Activated naive CD4-positive, alpha-beta T cell treated with anti-CD3 and anti-CD28 coated beads, Interleukin-2, amount 50 U/mL, for 16 hours (primary cell): ENCODE data around the gene HMBS.

Experiments
- DNase-seq: peaks from one replicate; pipeline ENCODE4 v3.0.0-alpha.2; 2020

The HMBS gene

DNA sequence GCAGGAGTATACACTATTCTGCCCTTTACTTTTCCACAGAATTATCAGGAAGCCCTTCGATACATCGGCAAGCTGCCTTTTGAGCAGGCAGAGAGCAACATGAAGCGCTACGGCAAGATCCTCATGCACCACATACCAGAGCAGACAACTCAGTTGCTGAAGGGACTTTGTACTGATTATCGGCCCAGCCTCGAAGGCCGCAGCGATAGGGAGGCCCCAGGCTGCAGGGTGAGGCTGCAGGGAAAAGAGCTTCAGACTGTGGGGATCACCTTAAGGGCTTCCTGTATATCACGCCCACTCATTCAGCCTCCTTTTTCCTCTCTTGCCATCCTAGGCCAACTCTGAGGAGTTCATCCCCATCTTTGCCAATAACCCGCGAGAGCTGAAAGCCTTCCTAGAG lies 6.8 kb upstream of the HMBS start:
- no peak for DNase-seq

DNA sequence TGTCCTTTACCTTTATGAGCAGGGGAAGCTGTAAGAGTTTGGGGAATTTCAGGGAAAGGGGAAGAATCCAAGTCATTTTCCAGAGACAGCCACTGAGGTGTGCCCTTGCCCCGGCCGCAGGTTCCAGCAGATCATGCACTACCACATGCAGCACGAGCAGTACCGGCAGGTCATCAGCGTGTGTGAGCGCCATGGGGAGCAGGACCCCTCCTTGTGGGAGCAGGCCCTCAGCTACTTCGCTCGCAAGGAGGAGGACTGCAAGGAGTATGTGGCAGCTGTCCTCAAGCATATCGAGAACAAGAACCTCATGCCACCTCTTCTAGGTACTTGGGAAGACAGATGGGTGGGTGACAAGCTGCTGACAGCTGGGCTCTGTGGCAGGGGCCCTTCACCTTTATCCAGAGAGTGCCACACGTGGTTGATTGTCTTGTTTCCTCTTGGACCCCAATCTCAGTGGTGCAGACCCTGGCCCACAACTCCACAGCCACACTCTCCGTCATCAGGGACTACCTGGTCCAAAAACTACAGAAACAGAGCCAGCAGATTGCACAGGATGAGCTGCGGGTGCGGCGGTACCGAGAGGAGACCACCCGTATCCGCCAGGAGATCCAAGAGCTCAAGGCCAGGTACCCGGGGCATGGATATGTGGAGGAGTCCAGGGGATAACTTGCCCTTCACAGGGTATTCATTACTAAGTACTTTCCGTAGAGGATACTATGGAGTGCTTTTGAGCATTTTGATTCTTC lies 5.8 kb upstream of the HMBS start:
- DNase-seq, result no peak

DNA sequence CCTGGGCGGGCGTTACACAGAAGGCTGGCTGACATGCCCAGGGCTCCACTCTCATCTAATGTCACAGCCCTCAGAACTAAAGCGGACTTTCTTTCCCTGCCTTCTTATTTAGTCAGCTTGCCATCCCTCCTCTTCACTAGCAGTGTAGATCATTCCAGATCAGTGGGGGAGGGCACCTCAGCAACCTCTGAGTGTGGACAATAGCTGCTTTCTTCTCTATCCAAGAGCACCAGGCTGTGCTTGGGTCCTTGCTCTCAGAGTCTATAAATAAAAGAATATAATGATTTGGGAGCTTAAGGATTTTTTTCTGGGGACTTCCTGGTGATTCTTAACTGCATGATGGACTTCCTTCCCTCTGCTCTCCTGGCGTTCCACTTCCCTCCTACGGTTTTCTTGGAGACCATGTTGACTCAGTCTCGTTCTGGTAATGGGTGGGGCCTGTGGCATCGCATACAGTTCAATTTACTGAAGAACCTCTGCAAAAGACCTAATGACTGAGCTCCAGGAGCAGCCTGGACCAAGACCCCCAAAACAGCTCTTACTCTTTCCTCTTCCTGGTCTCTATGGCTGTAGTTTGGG lies 2.9 kb upstream of the HMBS start:
- DNase-seq, result no peak

DNA sequence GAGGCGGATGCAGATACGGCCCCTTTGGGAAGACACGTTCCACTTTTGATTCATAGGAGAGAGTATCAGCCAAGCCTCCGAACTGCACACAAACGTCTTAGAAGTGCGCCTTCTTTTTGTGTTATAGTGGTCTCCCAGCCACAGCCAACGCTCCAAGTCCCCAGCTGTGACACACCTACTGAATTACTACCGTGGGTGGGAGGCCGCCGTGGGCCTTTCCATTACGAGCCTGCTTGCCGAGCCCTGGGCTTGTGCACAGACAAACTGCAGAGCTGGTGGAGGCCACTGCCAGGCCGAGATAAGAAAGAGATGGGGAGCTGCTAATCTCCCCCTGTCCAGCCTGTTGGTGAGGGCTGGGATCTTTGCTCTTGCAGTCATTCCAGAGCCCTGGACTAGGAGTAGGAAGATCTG lies 761 bp downstream of the HMBS start:
- DNase-seq, result peak; percentile 41

DNA sequence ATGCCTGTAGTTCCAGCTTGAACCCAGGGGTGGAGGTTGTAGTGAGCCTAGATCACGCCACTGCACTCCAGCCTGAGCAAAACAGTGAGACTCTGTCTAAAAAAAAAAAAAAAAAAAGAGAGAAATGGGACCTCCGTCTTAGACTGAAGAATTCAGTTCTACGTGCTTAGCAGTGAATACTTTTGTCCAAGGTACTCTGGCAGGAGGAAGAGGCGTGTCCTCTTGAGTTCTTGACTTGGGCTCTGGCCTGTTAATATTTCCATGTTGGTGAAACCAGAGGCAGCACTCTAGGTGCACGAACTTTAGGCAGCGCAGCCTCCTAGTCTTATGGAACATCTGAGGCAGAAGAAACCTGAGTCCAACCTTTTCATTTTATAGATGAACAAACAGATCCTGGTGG lies 2.4 kb downstream of the HMBS start:
- no peak for DNase-seq

DNA sequence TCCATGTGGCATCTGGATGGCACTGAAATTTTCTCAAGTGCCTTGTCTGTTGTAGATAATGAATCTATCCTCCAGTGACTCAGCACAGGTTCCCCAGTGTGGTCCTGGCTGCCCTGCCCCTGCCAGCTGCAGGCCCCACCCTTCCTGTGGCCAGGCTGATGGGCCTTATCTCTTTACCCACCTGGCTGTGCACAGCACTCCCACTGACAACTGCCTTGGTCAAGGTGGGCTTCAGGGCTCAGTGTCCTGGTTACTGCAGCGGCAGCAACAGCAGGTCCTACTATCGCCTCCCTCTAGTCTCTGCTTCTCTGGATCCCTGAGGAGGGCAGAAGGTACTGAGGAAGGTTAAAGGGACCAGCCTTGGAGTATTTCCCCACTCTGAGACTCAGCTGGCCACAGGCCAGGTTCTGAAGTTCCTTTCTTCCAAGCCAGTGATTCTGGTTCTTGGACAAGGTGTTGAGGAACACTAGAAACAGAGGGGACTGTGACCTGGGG lies 3.1 kb downstream of the HMBS start:
- DNase-seq, result no peak

DNA sequence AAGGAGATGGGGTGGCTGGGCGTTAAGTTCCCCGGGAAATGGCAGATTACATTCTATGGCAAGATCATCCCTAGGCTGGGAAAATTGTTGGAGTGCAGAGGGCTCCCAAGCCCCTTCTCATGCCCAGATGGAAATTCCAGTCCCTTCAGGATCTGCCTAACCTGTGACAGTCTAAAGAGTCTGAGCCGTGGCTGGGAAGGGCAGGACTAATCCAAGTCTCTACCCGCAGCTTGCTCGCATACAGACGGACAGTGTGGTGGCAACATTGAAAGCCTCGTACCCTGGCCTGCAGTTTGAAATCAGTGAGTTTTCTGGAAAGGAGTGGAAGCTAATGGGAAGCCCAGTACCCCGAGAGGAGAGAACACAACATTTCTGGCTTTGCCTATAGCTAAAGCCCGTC lies 3.7 kb downstream of the HMBS start:
- DNase-seq, result no peak

DNA sequence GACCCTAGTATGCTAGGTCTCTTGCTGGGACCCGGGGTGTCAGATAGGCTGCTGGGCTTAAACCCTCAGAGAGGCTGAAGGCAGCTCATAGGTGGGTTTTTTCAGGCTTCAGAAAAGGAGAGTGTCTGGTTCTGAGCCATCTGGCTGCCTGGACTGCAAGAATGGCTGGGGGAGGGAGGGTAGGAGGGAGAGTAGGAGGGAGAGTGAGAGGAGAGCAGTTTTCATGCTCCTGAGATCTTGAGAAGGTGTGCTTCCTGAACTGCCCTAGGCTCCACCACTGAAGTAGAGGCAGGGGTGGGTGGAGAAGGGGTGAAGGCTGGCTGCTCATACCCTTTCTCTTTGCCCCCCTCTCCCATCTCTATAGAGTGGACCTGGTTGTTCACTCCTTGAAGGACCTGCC lies 4.6 kb downstream of the HMBS start:
- DNase-seq, result no peak

DNA sequence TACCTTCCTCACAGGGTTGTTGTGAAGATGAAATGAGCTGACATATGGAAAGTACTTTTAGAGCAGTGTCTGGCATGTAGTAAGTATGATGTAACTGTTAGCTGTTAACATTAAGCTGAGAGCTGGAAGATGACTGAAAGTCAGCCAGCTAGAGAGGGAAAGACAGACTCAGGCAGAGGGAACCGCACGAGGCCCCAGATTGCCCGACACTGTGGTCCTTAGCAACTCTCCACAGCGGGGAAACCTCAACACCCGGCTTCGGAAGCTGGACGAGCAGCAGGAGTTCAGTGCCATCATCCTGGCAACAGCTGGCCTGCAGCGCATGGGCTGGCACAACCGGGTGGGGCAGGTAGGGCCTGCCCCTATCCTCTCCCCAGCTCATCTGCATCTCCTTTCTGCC lies 6.5 kb downstream of the HMBS start:
- DNase-seq, result no peak

DNA sequence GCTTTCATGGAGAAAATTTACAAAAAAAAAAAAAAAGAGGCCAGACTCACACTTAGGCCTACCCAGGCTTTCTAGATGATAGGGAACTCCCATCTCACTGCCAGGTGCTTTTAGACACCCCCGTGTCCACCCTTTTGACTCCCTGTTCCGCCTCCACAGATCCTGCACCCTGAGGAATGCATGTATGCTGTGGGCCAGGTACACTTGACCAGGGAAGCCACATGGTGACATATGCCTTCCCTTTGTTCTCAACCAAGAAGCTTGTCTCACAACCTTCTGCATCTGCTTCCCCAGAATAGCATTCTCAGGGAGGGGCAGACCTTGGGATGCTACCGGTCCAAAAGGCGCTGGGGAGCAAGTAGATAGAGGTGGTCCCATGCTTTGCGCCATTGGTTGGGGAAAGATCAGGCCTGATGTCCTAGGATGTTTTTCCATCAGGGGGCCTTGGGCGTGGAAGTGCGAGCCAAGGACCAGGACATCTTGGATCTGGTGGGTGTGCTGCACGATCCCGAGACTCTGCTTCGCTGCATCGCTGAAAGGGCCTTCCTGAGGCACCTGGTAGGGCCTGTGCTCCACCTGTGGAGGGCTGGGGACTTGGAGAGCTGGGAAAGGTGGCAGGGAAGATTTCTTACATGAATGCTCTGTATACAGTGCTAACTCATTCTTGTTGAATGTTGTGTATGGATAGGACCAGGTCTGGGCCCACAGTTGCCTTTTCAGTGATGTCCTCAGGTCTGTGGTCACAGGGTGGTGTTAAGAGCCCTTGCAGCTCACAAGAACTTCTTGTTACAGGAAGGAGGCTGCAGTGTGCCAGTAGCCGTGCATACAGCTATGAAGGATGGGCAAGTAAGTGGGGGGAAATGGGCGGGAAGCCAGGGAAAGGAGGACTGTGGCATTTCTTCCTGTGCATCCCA lies 7.5 kb downstream of the HMBS start:
- DNase-seq, result no peak

DNA sequence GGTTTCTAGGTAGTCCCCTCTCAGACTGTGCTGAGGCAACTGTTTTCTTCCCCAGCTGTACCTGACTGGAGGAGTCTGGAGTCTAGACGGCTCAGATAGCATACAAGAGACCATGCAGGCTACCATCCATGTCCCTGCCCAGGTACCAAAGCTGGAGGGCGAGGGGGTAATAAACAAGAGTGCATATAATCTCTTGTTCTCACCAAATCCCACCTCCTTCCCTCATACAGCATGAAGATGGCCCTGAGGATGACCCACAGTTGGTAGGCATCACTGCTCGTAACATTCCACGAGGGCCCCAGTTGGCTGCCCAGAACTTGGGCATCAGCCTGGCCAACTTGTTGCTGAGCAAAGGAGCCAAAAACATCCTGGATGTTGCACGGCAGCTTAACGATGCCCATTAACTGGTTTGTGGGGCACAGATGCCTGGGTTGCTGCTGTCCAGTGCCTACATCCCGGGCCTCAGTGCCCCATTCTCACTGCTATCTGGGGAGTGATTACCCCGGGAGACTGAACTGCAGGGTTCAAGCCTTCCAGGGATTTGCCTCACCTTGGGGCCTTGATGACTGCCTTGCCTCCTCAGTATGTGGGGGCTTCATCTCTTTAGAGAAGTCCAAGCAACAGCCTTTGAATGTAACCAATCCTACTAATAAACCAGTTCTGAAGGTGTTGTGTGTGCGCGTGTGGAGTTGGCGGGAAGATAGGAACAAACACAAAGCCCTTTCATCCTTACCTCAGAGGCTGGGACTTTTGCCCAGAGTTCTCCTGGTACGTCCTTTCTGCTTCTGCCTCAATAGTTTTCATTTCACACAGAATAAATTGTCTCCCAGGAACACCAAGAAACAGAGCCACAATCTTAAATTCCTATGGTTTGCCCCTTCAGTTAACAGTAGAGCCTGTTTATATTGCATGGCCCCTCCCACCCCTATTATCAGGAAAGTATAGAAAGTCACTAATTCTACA lies 8.5 kb downstream of the HMBS start:
- no peak for DNase-seq

DNA sequence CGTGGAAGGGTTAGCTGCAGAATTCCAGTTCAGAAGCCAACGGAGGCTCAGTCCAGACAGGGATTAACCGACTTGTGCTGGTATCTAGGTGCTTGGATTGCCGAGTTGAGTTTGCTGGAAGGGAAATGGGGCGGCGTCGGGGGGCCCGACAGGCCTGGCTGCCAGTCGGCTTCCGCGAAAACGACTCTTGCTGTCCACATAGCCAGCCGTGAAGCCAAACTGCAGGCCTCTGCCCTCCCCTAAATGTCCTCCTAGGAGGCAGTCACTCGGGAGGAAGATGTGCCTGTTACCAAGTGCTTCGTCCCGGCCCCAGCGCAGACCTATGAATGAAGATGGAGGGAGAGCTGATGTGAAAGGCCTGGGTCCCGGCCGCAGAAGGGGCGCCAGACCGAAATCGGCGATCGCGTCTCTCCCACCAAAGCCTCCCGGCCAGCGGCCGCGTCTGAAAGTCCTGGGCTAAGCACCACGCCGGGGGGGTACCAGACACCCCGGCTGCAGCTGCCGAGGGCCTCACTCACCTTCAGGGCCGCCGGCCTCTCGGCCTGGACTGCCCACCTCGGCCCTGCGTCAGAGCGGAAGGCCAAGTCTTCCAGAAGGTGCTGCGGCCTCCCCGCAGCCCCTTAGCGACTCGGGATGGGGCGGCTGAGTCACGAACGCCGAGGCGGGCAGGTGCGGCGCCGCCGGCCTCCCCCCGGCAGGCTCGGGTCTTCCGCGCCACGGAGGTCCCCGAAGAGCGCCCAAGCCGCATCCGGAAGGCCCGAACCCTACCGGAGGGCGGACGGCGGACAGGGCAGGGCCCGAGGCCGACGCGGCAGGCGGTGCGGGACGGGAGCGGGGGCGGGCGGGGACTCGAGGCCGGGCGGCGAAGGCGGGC lies 9.5 kb downstream of the HMBS start:
- peak; percentile 64 for DNase-seq

DNA sequence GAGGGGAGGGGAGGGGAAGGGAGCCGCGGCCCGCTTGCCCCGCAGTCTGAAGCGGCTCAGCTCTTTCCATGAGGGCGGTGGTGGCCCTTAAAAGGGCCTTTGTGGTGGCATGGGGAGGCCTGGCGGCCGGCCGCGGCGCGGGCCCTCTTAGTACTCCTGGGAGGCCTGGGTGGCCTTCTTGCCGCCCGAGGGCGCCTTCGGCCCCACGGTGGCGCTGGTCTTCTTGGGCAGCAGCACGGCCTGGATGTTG lies 10.1 kb downstream of the HMBS start:
- no peak for DNase-seq

DNA sequence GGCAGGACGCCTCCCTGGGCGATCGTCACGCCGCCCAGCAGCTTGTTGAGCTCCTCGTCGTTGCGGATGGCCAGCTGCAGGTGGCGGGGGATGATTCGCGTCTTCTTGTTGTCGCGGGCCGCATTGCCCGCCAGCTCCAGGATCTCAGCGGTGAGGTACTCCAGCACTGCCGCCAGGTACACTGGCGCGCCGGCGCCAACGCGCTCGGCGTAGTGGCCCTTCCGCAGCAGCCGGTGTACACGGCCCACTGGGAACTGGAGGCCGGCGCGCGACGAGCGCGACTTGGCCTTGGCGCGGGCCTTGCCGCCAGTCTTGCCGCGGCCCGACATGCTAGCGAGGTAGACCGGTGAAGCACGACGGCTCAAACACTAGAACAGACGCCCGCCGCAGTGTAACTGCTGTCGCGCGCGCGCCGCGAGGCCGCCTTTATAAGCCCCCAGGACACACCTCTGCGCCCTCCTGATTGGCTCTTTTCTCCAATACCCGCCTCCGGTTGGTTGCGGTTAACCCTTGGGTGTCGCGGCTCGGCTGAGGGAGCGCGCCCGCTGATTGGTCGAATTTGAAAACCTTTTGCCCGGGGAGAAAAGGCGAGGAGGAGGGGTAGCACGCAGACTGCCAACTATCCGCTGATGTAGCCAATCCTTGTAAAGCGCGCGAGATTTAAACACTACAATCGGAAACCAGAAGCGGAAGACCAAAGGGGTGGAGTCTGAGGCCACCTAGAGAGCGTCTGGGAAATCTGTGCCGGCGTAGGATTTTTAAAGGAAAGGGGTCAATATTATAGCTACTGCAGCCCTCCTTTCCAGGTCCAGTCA lies 10.6 kb downstream of the HMBS start:
- DNase-seq, result peak; percentile 99

DNA sequence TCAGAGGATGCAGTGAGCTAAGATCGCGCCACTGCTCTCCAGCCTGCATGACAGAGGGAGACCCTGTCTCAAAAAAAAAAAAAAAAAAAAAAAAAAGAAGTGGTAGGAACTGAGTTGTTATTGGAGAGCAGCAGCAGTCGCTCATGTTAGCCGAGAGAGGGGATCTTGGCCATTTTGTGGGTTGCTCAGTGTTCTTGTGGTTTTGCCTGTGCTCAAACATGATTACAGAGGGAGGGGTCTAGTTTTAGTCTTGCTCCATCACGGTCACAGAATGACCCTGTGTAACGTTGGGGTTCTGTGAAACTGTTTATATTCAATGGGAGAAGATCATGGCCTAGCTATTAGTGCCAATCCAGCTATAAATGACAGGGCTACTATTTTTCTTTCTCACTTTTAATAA lies 15.0 kb downstream of the HMBS start:
- DNase-seq, result no peak

DNA sequence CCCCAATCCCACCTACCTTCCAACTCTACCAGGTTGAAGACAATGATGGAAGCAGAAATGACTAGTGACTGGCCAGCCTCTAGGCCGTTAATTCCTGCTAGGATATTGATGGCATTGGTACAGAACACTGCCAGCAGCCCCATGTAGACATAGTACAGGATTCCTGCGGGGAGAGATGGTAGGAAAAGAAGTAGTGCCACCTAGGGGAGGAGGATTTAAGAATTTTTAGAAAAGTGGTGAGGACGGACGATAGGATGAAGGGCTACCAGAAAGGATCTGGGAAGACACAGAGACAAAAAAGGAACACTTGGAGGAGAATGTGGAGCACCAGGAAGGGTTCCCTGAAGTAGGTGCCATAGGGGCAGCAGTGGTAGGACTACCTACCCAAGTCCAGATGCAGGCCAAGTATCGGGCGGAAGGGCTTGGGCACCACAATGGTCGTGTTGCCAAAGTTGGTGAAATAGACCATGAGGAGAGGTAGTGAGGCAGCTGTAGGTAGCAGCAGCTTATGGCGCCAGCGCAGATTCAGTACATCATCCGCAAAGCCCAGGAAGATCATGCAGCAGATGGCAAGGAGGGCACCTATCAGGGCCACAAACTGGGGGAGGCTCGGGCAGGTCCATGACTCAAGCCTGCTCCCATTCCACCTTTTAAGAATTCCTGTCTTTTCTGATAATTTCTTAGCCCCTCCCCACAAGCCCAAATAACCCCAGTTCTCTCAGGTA lies 15.7 kb downstream of the HMBS start:
- no peak for DNase-seq

DNA sequence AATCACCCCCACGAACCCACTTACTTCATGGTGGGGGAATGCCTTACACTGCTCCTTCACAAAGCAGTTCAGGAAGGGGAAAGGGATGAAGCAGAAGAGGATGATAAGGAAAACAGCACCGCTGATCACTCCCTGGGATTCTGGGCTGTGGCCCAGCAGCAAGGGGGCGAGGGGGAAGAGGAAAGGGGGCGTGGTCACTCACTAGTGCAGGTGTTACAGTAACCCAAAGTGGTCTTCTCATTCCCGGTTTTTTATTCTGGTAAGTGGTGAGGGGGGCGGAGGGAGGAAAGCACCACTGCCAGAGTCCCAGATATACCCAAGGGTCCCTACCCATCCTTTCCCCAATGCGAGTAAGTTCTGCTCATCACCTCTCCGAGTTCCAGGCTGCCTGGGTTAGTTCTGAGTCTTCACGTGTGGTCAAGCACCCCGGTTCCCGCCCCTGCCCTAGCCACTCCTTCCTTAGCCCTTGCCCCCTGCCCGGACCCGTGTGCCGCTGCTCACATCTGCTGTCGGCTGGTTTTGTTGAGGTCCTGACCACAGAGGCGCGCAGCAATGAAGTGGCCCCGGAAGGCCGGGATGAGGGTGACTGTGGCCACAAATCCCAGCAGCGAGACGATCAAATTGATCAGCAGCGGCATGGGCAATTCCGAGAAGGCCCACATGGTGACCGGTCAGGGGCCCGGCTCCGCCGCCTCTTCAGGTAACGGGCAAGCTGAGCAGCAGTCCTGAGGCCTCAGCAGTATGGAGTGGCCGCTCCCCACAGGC lies 16.5 kb downstream of the HMBS start:
- DNase-seq, result no peak

DNA sequence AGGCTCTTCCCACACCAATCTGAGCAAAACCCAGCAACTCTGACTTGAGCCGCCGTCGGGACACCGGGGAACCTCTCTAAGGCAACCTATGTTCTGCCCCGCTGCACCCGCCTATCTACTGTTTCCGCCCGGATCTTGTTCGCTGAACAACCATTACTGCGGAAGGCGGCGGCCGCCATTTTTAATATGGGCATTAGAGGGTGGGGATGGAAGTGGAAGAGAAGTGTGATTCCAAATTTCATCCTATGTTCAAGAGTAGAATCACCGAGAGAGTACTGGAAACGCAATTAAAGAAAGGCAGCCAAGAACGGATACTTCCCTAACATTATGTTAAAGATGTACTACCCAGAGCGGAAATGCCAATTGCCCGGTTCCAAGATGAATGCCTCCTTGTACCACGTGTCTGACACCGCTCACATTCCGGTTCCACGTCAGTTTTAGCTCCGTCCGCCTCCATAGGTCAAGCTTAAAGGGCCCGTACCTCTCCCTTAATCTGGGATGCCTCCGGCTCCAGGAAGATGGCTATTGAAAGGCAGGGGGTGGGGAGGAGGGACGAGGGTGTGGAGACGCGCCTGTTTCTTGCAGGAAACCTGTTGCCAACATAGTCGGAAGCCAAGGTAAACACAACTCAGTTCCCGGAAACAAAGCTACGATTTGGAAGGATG lies 17.2 kb downstream of the HMBS start, which contains the start of gene DPAGT1:
Gene DPAGT1, minus strand, starts transcription at position 95 of the 665 bp plus-strand sequence. CDS start 198 bp downstream, outside the sequence.
- DNase-seq, result peak; percentile 85
